Measurements from ENCODE around the gene EPHB2. TPM values are rescaled to one million over a fixed set of nuclear protein-coding genes. Genes with fewer than 3 reads are reported as not detected.

Gene EPHB2
- total RNA-seq, 6 experiments from 2014 or later = 0.24 to 1.8 (median 0.62) TPM

- DNase-seq = peak in 1 of 3 donors; percentile 19
- no peak for ATAC-seq
- H3K4me1 ChIP-seq = no peaks in the 10 kb centered on the region
- TF ChIP-seq POLR2A (IDR thresholded peaks at IDR 0.05) (no peak), CTCF (IDR thresholded peaks at IDR 0.05) (no peak)
- no peaks in the 10 kb centered on the region for H3K9me3 ChIP-seq
- WGBS (ENCODE audit: insufficient coverage, low coverage, low lambda C conversion rate, missing lambda C conversion rate) = 16% methylated on average over 3 of the region's 4 CpGs
- H3K27me3 ChIP-seq = no peaks in the 10 kb centered on the region
- H3K4me3 ChIP-seq = no peak overlapping the region
- H3K36me3 ChIP-seq = no peaks in the 10 kb centered on the region
- intact Hi-C loops (cut with DNase I) = no loop called here
- H3K27ac ChIP-seq = no peak overlapping the region
Observed at GRCh38 chr1:22932803-22933470, 222.3 kb downstream of the EPHB2 start.

- ATAC-seq (no peak), DNase-seq (no peak)
- H3K4me3 ChIP-seq = no peak overlapping the region
- H3K27me3 ChIP-seq = no peaks in the 10 kb centered on the region
- H3K36me3 ChIP-seq = no peaks in the 10 kb centered on the region
- intact Hi-C loops (cut with DNase I) = no loop called here
- H3K4me1 ChIP-seq = no peaks in the 10 kb centered on the region
- H3K9me3 ChIP-seq = no peaks in the 10 kb centered on the region
- TF ChIP-seq POLR2A (IDR thresholded peaks at IDR 0.05) (no peak), CTCF (IDR thresholded peaks at IDR 0.05) (no peak)
- no peak overlapping the region for H3K27ac ChIP-seq
- WGBS (ENCODE audit: insufficient coverage, low coverage, low lambda C conversion rate, missing lambda C conversion rate) = 96% methylated on average over 3 of the region's 3 CpGs
Observed at GRCh38 chr1:22935433-22935832, 224.8 kb downstream of the EPHB2 start.

- DNase-seq (peak in 1 of 3 donors; percentile 20), ATAC-seq (no peak)
- no peaks in the 10 kb centered on the region for H3K9me3 ChIP-seq
- no peak overlapping the region for H3K27ac ChIP-seq
- intact Hi-C loops (cut with DNase I) = no loop called here
- no peak overlapping the region for H3K4me3 ChIP-seq
- 40% methylated on average over 1 of the region's 2 CpGs for WGBS (ENCODE audit: insufficient coverage, low coverage, low lambda C conversion rate, missing lambda C conversion rate)
- H3K4me1 ChIP-seq = no peaks in the 10 kb centered on the region
- H3K36me3 ChIP-seq = no peaks in the 10 kb centered on the region
- no peaks in the 10 kb centered on the region for H3K27me3 ChIP-seq
- no peak for TF ChIP-seq CTCF (IDR thresholded peaks at IDR 0.05)
- TF ChIP-seq POLR2A (IDR thresholded peaks at IDR 0.05) = no peak
Observed at GRCh38 chr1:22936681-22937080, 226.0 kb downstream of the EPHB2 start.

GRCh38 chr1:22941257-22941656 is 230.6 kb downstream of the EPHB2 start:
- DNase-seq (no peak), ATAC-seq (no peak)
- Histone ChIP-seq H3K4me1 (no peaks in the 10 kb centered on the region), H3K4me3 (no peak overlapping the region), H3K36me3 (no peaks in the 10 kb centered on the region), H3K27me3 (no peaks in the 10 kb centered on the region), H3K27ac (no peak overlapping the region), H3K9me3 (no peaks in the 10 kb centered on the region)
- 25% methylated on average over 2 of the region's 2 CpGs for WGBS (ENCODE audit: insufficient coverage, low coverage, low lambda C conversion rate, missing lambda C conversion rate)
- TF ChIP-seq POLR2A (IDR thresholded peaks at IDR 0.05) (no peak), CTCF (IDR thresholded peaks at IDR 0.05) (no peak)
- intact Hi-C loops (cut with DNase I) = no loop called here
